Hepatocyte (in vitro differentiated cells): Measurements from ENCODE around the gene PHACTR2. TPM values are rescaled to one million over a fixed set of nuclear protein-coding genes. Genes with fewer than 3 reads are reported as not detected.

Experiments
- DNase-seq: peaks from one replicate; pipeline ENCODE4 v3.0.0-alpha.2; 2016; ENCODE audit warnings: low spot score
- H2AFZ ChIP-seq: fragments of 200-600 bp; sonication (generic); 2 replicates; pipeline ENCODE4 v1.6.0; 2016; ENCODE audit warnings: antibody characterized with exemption, mild to moderate bottlenecking
- H3K27ac ChIP-seq: fragments of 200-600 bp; sonication (generic); 2 replicates; pipeline ENCODE4 v1.5.1; 2016; ENCODE audit warnings: mild to moderate bottlenecking
- H3K27me3 ChIP-seq: fragments of 200-600 bp; sonication (generic); 2 replicates; pipeline ENCODE4 v1.6.1; 2016
- H3K36me3 ChIP-seq: fragments of 200-600 bp; sonication (generic); replicated peaks from 2 replicates; pipeline ENCODE4 v1.5.1; 2016; ENCODE audit warnings: low read depth; ENCODE audit not compliant: insufficient read depth
- H3K4me1 ChIP-seq: fragments of 200-600 bp; sonication (generic); 2 replicates; pipeline ENCODE4 v1.5.1; 2016; ENCODE audit warnings: mild to moderate bottlenecking, moderate library complexity; ENCODE audit not compliant: insufficient read depth
- H3K4me2 ChIP-seq: fragments of 200-600 bp; sonication (generic); 2 replicates; pipeline ENCODE4 v1.6.0; 2016
- H3K4me3 ChIP-seq: fragments of 200-600 bp; sonication (generic); 2 replicates; pipeline ENCODE4 v1.5.1; 2016; ENCODE audit warnings: mild to moderate bottlenecking
- H3K79me2 ChIP-seq: fragments of 200-600 bp; sonication (generic); 2 replicates; pipeline ENCODE4 v1.6.0; 2017; ENCODE audit warnings: mild to moderate bottlenecking
- H3K9me2 ChIP-seq: fragments of 200-600 bp; sonication (generic); replicated peaks from 2 replicates; pipeline ENCODE4 v1.6.0; 2017; ENCODE audit warnings: mild to moderate bottlenecking; ENCODE audit not compliant: insufficient read depth
- H3K9me3 ChIP-seq: fragments of 200-600 bp; sonication (generic); 2 replicates; pipeline ENCODE4 v1.5.1; 2016; ENCODE audit warnings: low read depth, mild to moderate bottlenecking
- H4K20me1 ChIP-seq: fragments of 200-600 bp; sonication (generic); 2 replicates; pipeline ENCODE4 v1.6.0; 2016; ENCODE audit warnings: mild to moderate bottlenecking; ENCODE audit not compliant: insufficient read depth, poor library complexity, severe bottlenecking
- EZH2 ChIP-seq: fragments of 200-600 bp; sonication (generic); IDR thresholded peaks from 2 replicates; pipeline ENCODE4 v1.6.1; 2016; ENCODE audit warnings: antibody characterized with exemption, mild to moderate bottlenecking, borderline replicate concordance
- EZH2phosphoT487 ChIP-seq: fragments of 200-600 bp; sonication (generic); IDR thresholded peaks from one replicate; pipeline ENCODE4 v1.6.1; 2018; ENCODE audit warnings: antibody characterized with exemption, mild to moderate bottlenecking, low read depth, moderate library complexity; ENCODE audit not compliant: unreplicated experiment, severe bottlenecking
- WGBS: methylation state at CpG from one replicate; pipeline ENCODE4 v1.1.6; 2016; ENCODE audit warnings: low lambda C conversion rate; ENCODE audit errors: missing lambda C conversion rate; 5-methylcytosine and 5-hydroxymethylcytosine counted together
- polyA plus RNA-seq: library from polyadenylated mRNA; unstranded; fragments of >200 nt; fragmentation: Nextera tagmentation; extraction: Ambion mirVana; gene quantifications from 2 replicates; pipeline ENCODE4 v1.2.1, GENCODE V29; 2016
- total RNA-seq: library from RNA; depleted of rRNA; stranded (reverse); fragments of >200 nt; gene quantifications from 2 replicates; pipeline ENCODE4 v1.2.3, GENCODE V29; 2014
- TF ChIP-seq, protein P1 (sequence below): fragments of 200-600 bp; sonication (generic); IDR thresholded peaks from 2 replicates; pipeline ENCODE4 v1.5.1; 2016; ENCODE audit warnings: antibody characterized with exemption, mild to moderate bottlenecking; ENCODE audit not compliant: poor library complexity

Gene PHACTR2
- total and polyA plus RNA-seq, 2 experiments from 2014 or later: 86.6 to 111 TPM

DNA sequence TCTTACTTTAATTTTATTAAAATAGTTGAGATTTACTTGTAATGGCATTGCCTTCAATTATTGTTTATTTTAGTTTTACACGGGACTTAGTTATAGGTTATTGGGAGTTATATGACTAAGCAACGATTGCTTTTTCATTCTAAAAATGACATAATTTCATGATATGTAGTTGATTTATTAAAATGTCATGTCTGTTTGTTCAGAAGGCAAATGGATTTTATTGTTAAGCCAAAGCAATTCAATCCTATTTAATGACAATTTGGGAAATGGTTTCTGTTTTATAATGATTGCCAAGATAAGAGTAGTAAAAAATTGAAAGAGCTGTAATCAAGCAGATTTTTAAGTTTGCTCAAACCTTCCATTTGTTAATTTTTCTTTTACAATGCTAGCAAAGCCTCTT lies 74.7 kb downstream of the PHACTR2 start:
- no peak for DNase-seq
- no peaks in the 10 kb centered on the region for H3K9me2 ChIP-seq
- H2AFZ ChIP-seq: no peak overlapping the region
- H3K4me3 ChIP-seq: no peak overlapping the region
- H3K36me3 ChIP-seq: no peaks in the 10 kb centered on the region
- TF ChIP-seq EZH2phosphoT487 (no peak), EZH2 (no peak)
- TF ChIP-seq, protein P1, sequence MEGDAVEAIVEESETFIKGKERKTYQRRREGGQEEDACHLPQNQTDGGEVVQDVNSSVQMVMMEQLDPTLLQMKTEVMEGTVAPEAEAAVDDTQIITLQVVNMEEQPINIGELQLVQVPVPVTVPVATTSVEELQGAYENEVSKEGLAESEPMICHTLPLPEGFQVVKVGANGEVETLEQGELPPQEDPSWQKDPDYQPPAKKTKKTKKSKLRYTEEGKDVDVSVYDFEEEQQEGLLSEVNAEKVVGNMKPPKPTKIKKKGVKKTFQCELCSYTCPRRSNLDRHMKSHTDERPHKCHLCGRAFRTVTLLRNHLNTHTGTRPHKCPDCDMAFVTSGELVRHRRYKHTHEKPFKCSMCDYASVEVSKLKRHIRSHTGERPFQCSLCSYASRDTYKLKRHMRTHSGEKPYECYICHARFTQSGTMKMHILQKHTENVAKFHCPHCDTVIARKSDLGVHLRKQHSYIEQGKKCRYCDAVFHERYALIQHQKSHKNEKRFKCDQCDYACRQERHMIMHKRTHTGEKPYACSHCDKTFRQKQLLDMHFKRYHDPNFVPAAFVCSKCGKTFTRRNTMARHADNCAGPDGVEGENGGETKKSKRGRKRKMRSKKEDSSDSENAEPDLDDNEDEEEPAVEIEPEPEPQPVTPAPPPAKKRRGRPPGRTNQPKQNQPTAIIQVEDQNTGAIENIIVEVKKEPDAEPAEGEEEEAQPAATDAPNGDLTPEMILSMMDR: no peak
- H3K27me3 ChIP-seq: no peaks in the 10 kb centered on the region
- peaks cover 42% of the 10 kb centered on the region for H3K4me1 ChIP-seq
- no peak overlapping the region for H3K27ac ChIP-seq
- H3K9me3 ChIP-seq: no peaks in the 10 kb centered on the region
- H3K4me2 ChIP-seq: peak overlapping the region; percentile 4
- peaks cover 38% of the 10 kb centered on the region for H3K79me2 ChIP-seq
- WGBS: 60% methylated on average over 2 of the region's 2 CpGs
- H4K20me1 ChIP-seq: no peaks in the 10 kb centered on the region

DNA sequence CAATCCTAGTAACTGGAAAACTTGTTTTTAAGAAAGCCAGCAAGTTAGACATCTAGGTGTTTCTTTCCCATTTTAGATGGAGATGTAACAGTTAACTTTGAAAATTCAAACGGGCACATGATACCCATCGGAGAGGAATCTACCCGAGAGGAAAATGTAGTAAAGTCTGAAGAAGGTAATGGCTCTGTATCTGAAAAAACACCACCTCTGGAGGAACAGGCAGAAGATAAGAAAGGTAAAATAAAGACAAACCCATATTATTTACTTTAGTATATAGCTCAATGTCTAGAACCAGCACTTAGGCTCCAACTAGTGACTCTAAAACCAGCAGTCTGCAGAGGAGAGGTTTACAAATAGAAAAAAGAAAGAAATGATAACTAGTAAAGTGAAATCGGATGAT lies 75.9 kb downstream of the PHACTR2 start:
- Histone ChIP-seq H3K9me2 (no peaks in the 10 kb centered on the region), H3K9me3 (no peaks in the 10 kb centered on the region), H3K79me2 (peaks cover 31% of the 10 kb centered on the region), H3K27me3 (no peaks in the 10 kb centered on the region), H3K4me3 (no peak overlapping the region), H3K4me2 (no peak overlapping the region), H3K27ac (peak overlapping the region; percentile 49), H2AFZ (no peak overlapping the region), H3K36me3 (no peaks in the 10 kb centered on the region), H4K20me1 (no peaks in the 10 kb centered on the region), H3K4me1 (peaks cover 30% of the 10 kb centered on the region)
- no peak for DNase-seq
- WGBS: 65% methylated on average over 4 of the region's 4 CpGs
- TF ChIP-seq EZH2: no peak
- TF ChIP-seq EZH2phosphoT487: no peak
- TF ChIP-seq, protein P1: no peak

DNA sequence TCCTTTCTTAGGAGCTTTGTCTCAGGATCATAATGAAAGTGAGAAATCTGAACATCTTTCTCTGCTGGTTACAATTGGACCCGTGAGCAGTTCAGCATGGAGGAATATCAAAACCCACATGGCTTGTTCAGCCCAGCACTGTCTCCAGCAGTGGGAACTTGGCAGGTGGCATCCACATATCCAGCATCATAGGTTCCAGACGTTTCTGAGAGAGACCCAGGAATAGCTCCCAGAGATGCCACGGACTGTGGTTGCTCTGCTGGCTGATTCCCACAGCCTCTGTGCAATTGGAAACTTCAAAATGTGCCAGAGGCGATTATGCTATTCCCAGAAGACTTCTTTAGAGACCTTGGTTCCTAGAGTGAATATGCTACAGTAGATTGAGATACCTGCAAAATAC lies 76.4 kb downstream of the PHACTR2 start:
- H3K79me2 ChIP-seq: peaks cover 26% of the 10 kb centered on the region
- 79% methylated on average over 4 of the region's 4 CpGs for WGBS
- H4K20me1 ChIP-seq: no peaks in the 10 kb centered on the region
- TF ChIP-seq EZH2phosphoT487 (no peak), EZH2 (no peak)
- TF ChIP-seq, protein P1: no peak
- no peak for DNase-seq
- no peaks in the 10 kb centered on the region for H3K9me3 ChIP-seq
- H3K27ac ChIP-seq: peak overlapping the region; percentile 49
- no peak overlapping the region for H3K4me2 ChIP-seq
- peaks cover 25% of the 10 kb centered on the region for H3K4me1 ChIP-seq
- H3K27me3 ChIP-seq: no peaks in the 10 kb centered on the region
- no peak overlapping the region for H3K4me3 ChIP-seq
- H3K9me2 ChIP-seq: no peaks in the 10 kb centered on the region
- no peaks in the 10 kb centered on the region for H3K36me3 ChIP-seq
- H2AFZ ChIP-seq: no peak overlapping the region

DNA sequence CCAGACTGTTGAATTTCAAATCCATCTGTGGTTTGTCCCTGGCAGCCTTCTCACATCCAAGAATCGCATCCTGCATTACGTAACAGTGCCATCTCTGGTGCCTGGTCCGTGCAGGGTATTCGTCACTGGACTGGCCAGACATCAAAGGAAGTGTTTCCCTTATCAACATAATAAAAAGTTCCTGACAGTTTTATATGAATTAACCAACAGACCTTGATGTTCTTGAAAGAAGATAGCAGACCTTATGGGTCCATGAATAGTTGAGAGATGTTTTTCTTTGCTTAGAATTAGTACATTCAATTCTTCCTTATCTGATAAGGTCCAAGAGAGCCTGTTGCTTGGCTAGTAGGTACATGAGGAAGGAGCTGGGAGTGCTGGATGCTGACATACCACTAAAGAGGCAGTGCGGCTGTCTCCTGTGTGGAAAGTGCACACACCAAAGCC lies 77.6 kb downstream of the PHACTR2 start:
- H3K27me3 ChIP-seq: no peaks in the 10 kb centered on the region
- DNase-seq: peak; percentile 63
- H3K27ac ChIP-seq: peak overlapping the region; percentile 40
- WGBS: 44% methylated on average over 5 of the region's 5 CpGs
- no peaks in the 10 kb centered on the region for H3K36me3 ChIP-seq
- no peaks in the 10 kb centered on the region for H3K9me2 ChIP-seq
- H2AFZ ChIP-seq: no peak overlapping the region
- H3K4me1 ChIP-seq: peaks cover 18% of the 10 kb centered on the region
- H3K4me2 ChIP-seq: no peak overlapping the region
- no peaks in the 10 kb centered on the region for H4K20me1 ChIP-seq
- H3K79me2 ChIP-seq: peaks cover 15% of the 10 kb centered on the region
- TF ChIP-seq EZH2phosphoT487: no peak
- TF ChIP-seq, protein P1: no peak
- TF ChIP-seq EZH2: no peak
- no peaks in the 10 kb centered on the region for H3K9me3 ChIP-seq
- H3K4me3 ChIP-seq: no peak overlapping the region
